H1 (cell line): ENCODE data around the gene GPATCH2. TPM values are rescaled to one million over a fixed set of nuclear protein-coding genes. Genes with fewer than 3 reads are reported as not detected.

Experiments used
- CTCF ChIA-PET: fragments of 300-600 bp; sonication (Branson Sonifier 250); formaldehyde crosslinking; loops from one replicate; lab custom pipeline; 2021; ENCODE audit not compliant: partially characterized antibody; lab: Charles Lee
- POLR2A ChIA-PET: fragments of 300-600 bp; sonication (Branson Sonifier 250); formaldehyde crosslinking; loops from one replicate; lab custom pipeline; 2021; ENCODE audit warnings: inconsistent platforms; ENCODE audit not compliant: partially characterized antibody; lab: Charles Lee
- DNase-seq, 2 experiments: peaks; one replicate each; pipeline versions ENCODE4 v3.0.0 to v3.0.0-alpha.2; 2010 to 2022; ENCODE audit warnings: low spot score in 2 of 2, low read depth in 1 of 2, mixed read lengths in 1 of 2
- FAIRE-seq: peaks from 2 replicates; lab custom pipeline; 2011; peaks lifted over from hg19 to GRCh38; lab: Jason Lieb, UNC
- H2AFZ ChIP-seq: 2 replicates; pipeline ENCODE4 v1.8.1; 2012; ENCODE audit warnings: low read length, inconsistent platforms
- H2AK5ac ChIP-seq: 2 replicates; pipeline ENCODE4 v1.6.1; 2013; ENCODE audit warnings: low read depth, low read length
- H2BK120ac ChIP-seq: replicated peaks from 2 replicates; pipeline ENCODE3; 2013; ENCODE audit warnings: low read depth, low read length, inconsistent platforms
- H2BK12ac ChIP-seq: 2 replicates; pipeline ENCODE4 v1.6.1; 2013; ENCODE audit warnings: low read depth, low read length
- H2BK15ac ChIP-seq: 2 replicates; pipeline ENCODE4 v1.6.1; 2013; ENCODE audit warnings: low read length
- H2BK20ac ChIP-seq: 2 replicates; pipeline ENCODE4 v1.6.1; 2013; ENCODE audit warnings: low read length
- H2BK5ac ChIP-seq: 2 replicates; pipeline ENCODE4 v1.6.1; 2013; ENCODE audit warnings: low read depth, low read length
- H3K14ac ChIP-seq: 2 replicates; pipeline ENCODE4 v1.6.1; 2013; ENCODE audit warnings: inconsistent platforms; ENCODE audit not compliant: insufficient read length
- H3K18ac ChIP-seq: 2 replicates; pipeline ENCODE4 v1.6.1; 2013; ENCODE audit warnings: low read length; ENCODE audit errors: extremely low read depth
- H3K23ac ChIP-seq: 2 replicates; pipeline ENCODE4 v1.6.1; 2013; ENCODE audit warnings: inconsistent platforms; ENCODE audit not compliant: insufficient read length
- H3K23me2 ChIP-seq: 2 replicates; pipeline ENCODE4 v1.6.1; 2013; ENCODE audit warnings: low read depth, low read length
- H3K27ac ChIP-seq: 2 replicates; pipeline ENCODE4 v1.6.1; 2011; ENCODE audit warnings: low read depth, low read length, inconsistent platforms
- H3K27me3 ChIP-seq, 4 experiments: replicated peaks in 1 of 4; 1 replicate in 1 of 4; 2 replicates in 3 of 4; pipeline versions ENCODE4 v1.6.1 to v1.8.1; 2011 to 2013; ENCODE audit warnings: low read length in 3 of 4, mild to moderate bottlenecking in 3 of 4, inconsistent platforms in 2 of 4, mixed read lengths in 2 of 4, moderate library complexity in 1 of 4; ENCODE audit not compliant: control insufficient read depth in 3 of 4, insufficient read depth in 3 of 4; ENCODE audit errors: extremely low read depth in 1 of 4
- H3K36me3 ChIP-seq, 4 experiments: 2 replicates each; pipeline versions ENCODE4 v1.6.1 to v1.8.1; 2011 to 2013; ENCODE audit warnings: mild to moderate bottlenecking in 4 of 4, low read length in 3 of 4, moderate library complexity in 2 of 4, control low read depth in 1 of 4, inconsistent platforms in 1 of 4; ENCODE audit not compliant: insufficient read depth in 4 of 4, control insufficient read depth in 2 of 4
- H3K4ac ChIP-seq: replicated peaks from 2 replicates; pipeline ENCODE3; 2013; ENCODE audit warnings: low read length, low read depth, mixed read lengths, inconsistent platforms; ENCODE audit not compliant: insufficient read length
- H3K4me1 ChIP-seq, 4 experiments: replicated peaks in 1 of 4; 1 replicate in 1 of 4; 2 replicates in 3 of 4; pipeline versions ENCODE4 v1.6.1 to v1.8.1; 2011 to 2013; ENCODE audit warnings: low read length in 3 of 4, inconsistent platforms in 2 of 4, mixed read lengths in 1 of 4; ENCODE audit not compliant: insufficient read depth in 4 of 4, control insufficient read depth in 3 of 4
- H3K4me2 ChIP-seq, 2 experiments: 2 replicates each; pipeline versions ENCODE4 v1.6.1 to v1.8.1; 2011 to 2013; ENCODE audit warnings: low read depth in 2 of 2, low read length in 2 of 2, control low read depth in 1 of 2, inconsistent platforms in 1 of 2, mild to moderate bottlenecking in 1 of 2; ENCODE audit not compliant: insufficient read depth in 1 of 2
- H3K4me3 ChIP-seq, 4 experiments: fragments of 200-600, 300-600 bp in 1 of 4; sonication (generic), shearing (Covaris generic), sonication (Bioruptor Twin) in 1 of 4; 2 replicates each; pipeline versions ENCODE4 v1.5.1 to v1.8.1; 2011 to 2016; ENCODE audit warnings: low read length in 4 of 4, low read depth in 3 of 4, control low read depth in 2 of 4, inconsistent platforms in 2 of 4, mild to moderate bottlenecking in 2 of 4, mixed read lengths in 1 of 4, moderate library complexity in 1 of 4; ENCODE audit not compliant: insufficient read depth in 2 of 4; ENCODE audit errors: extremely low read depth in 1 of 4
- H3K56ac ChIP-seq: replicated peaks from 2 replicates; pipeline ENCODE3; 2013; ENCODE audit warnings: low read depth, mild to moderate bottlenecking, mixed read lengths, low read length, inconsistent platforms; ENCODE audit not compliant: insufficient read length
- H3K79me1 ChIP-seq: 2 replicates; pipeline ENCODE4 v1.6.1; 2013; ENCODE audit warnings: low read depth, low read length, control low read depth
- H3K79me2 ChIP-seq, 2 experiments: 2 replicates each; pipeline versions ENCODE4 v1.6.1 to v1.8.1; 2012 to 2013; ENCODE audit warnings: low read length in 2 of 2, mild to moderate bottlenecking in 2 of 2, inconsistent platforms in 1 of 2; ENCODE audit not compliant: insufficient read depth in 2 of 2, control insufficient read depth in 1 of 2
- H3K9ac ChIP-seq, 4 experiments: replicated peaks in 1 of 4; 1 replicate in 1 of 4; 2 replicates in 3 of 4; pipeline versions ENCODE4 v1.6.1 to v1.8.1; 2011 to 2013; ENCODE audit warnings: low read depth in 3 of 4, low read length in 3 of 4, control low read depth in 2 of 4, mild to moderate bottlenecking in 2 of 4, moderate library complexity in 2 of 4, inconsistent platforms in 1 of 4; ENCODE audit errors: extremely low read depth in 1 of 4
- H3K9me3 ChIP-seq, 2 experiments: 2 replicates each; pipeline versions ENCODE4 v1.6.1 to v1.8.1; 2012 to 2013; ENCODE audit warnings: mild to moderate bottlenecking in 2 of 2, moderate library complexity in 2 of 2, control low read depth in 1 of 2, inconsistent platforms in 1 of 2, low read depth in 1 of 2, low read length in 1 of 2, mixed read lengths in 1 of 2; ENCODE audit not compliant: insufficient read depth in 2 of 2
- H4K20me1 ChIP-seq, 2 experiments: replicated peaks in 1 of 2; 2 replicates each; pipeline versions ENCODE3 to v1.8.1; 2011 to 2013; ENCODE audit warnings: inconsistent platforms in 2 of 2, low read length in 2 of 2, mild to moderate bottlenecking in 1 of 2; ENCODE audit not compliant: insufficient read depth in 2 of 2, control insufficient read depth in 1 of 2
- H4K5ac ChIP-seq: 2 replicates; pipeline ENCODE4 v1.6.1; 2013; ENCODE audit warnings: low read length, low read depth, mixed read lengths, inconsistent platforms; ENCODE audit not compliant: insufficient read length
- H4K8ac ChIP-seq: 2 replicates; pipeline ENCODE4 v1.8.0; 2013; ENCODE audit warnings: mild to moderate bottlenecking, moderate library complexity, low read length, inconsistent platforms; ENCODE audit not compliant: insufficient read depth; ENCODE audit errors: extremely low read depth
- H4K91ac ChIP-seq: replicated peaks from 2 replicates; pipeline ENCODE3; 2013; ENCODE audit warnings: low read length, mixed read lengths, inconsistent platforms; ENCODE audit not compliant: insufficient read length
- BCL11A ChIP-seq, 2 experiments: IDR thresholded peaks; one replicate each; pipeline ENCODE4 v1.6.1; 2011; ENCODE audit warnings: low read depth in 2 of 2, low read length in 2 of 2, mild to moderate bottlenecking in 2 of 2
- GTF2F1 ChIP-seq: IDR thresholded peaks from 2 replicates; pipeline ENCODE4 v1.6.1; 2012; ENCODE audit warnings: low read depth, low read length, improper control_type of control experiment, borderline replicate concordance
- JUND ChIP-seq: IDR thresholded peaks from 2 replicates; pipeline ENCODE4 v1.6.1; 2011; ENCODE audit warnings: mild to moderate bottlenecking, improper control_type of control experiment, low read length
- whole genome bisulfite sequencing, 2 experiments: shearing (Covaris generic) in 1 of 2; methylation state at CpG; one replicate each; pipeline versions ENCODE4 v1.1.6 to v1.1.7; 2013 to 2015; ENCODE audit warnings: low lambda C conversion rate in 2 of 2, mixed read lengths in 2 of 2, inconsistent platforms in 1 of 2, low coverage in 1 of 2, missing lambda C conversion rate in 1 of 2; ENCODE audit not compliant: insufficient replicate concordance in 2 of 2, insufficient coverage in 1 of 2, insufficient read length in 1 of 2; ENCODE audit errors: extremely low coverage in 1 of 2, missing lambda C conversion rate in 1 of 2; 5-methylcytosine and 5-hydroxymethylcytosine counted together
- polyA plus RNA-seq, 7 experiments: library from polyadenylated mRNA; depleted of rRNA in 3 of 7; stranded (reverse) in 5 of 7; unstranded in 2 of 7; fragments of >200 nt in 5 of 7; fragments of 200-250 nt in 2 of 7; gene quantifications; 1 replicate in 5 of 7; 2 replicates in 1 of 7; 4 replicates in 1 of 7; pipeline versions ENCODE4 v1.2.1 to v1.2.3, GENCODE V29; 2011 to 2013; ENCODE audit warnings: missing spikeins in 2 of 7, mixed read lengths in 2 of 7
- total RNA-seq: library from RNA; stranded (reverse); fragmentation: NEBNext Ultra II Directional; extraction: Animal tissue kit (Norgen Biotek cat#: 25700); gene quantifications from 2 replicates; pipeline ENCODE4 v1.2.1, GENCODE V29; 2021

The GPATCH2 gene
- total and polyA plus RNA-seq, 2 of the 8 experiments (the other 6 are each of a cell fraction or from before 2014, with no cell fraction given) = 3.9 to 13.1 TPM

DNA sequence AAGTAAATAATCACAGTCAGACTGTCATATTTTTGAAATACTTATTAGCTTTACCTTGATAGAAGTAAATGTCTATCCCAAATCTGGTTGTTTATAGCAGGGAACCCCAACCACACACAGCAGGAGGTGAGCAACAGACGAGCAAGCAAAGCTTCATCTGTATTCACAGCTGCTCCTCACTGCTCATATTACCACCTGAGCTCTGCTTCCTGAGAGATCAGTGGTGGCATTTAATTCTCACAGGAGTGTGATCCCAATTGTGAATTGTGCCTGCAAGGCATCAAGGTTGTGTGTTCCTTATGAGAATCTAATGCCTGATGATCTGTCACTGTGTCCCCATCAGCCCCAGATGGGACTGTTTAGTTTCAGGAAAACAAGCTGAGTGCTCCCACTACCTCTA is 104.3 kb downstream of the GPATCH2 start:
- Histone ChIP-seq H2BK15ac (no peak overlapping the region), H4K20me1 (no peaks in the 10 kb centered on the region), H3K27ac (no peak overlapping the region), H3K9ac (no peak overlapping the region), H2BK12ac (no peak overlapping the region), H3K9me3 (peaks cover 3 to 10% of the 10 kb centered on the region in 2 experiments; a peak in 2 of 4 replicates), H2AFZ (no peak overlapping the region), H4K91ac (no peak overlapping the region), H3K23ac (no peak overlapping the region), H3K79me2 (no peaks in the 10 kb centered on the region; a peak in 1 of 4 replicates), H3K56ac (no peak overlapping the region), H4K5ac (no peak overlapping the region), H3K18ac (no peak overlapping the region), H3K4me3 (no peak overlapping the region), H4K8ac (no peak overlapping the region), H2AK5ac (no peak overlapping the region), H3K36me3 (no peaks in the 10 kb centered on the region), H3K14ac (no peak overlapping the region), H3K27me3 (no peaks in the 10 kb centered on the region), H2BK20ac (no peak overlapping the region), H3K23me2 (no peaks in the 10 kb centered on the region; the same call in 1 of the 2 replicates), H2BK120ac (no peak overlapping the region), H3K4me2 (no peak overlapping the region), H2BK5ac (no peak overlapping the region), H3K4ac (no peak overlapping the region), H3K79me1 (no peaks in the 10 kb centered on the region), H3K4me1 (no peaks in the 10 kb centered on the region)
- DNase-seq (no peak), FAIRE-seq (no peak)
- ChIA-PET CTCF (interaction anchor here (0.6 kb wide), 1 partner anchor 653 kb away, joined by 3 read pairs; no protein-coding TSS in a partner anchor), POLR2A (no interaction called here)
- 75% methylated on average over 1 of the region's 1 CpG; no CpG with 5 or more reads in 1 of the 2 experiments for WGBS, 2 experiments
- TF ChIP-seq BCL11A (IDR thresholded peaks at IDR 0.05; ENCODE audit: low read depth in 2 of 2, low read length in 2 of 2) (no peak), GTF2F1 (no peak), JUND (no peak)
